NCI-H1105 (cell line): ENCODE results near the gene DOK7.

Experiments
- DNase-seq: peaks from one replicate; lab custom pipeline; 2025; lab: John Stamatoyannopoulos, UW

Gene DOK7

GRCh38 chr4:3463556-3464348 lies 646 bp downstream of the DOK7 start:
- no peak for DNase-seq

- DNase-seq: no peak
Observed at GRCh38 chr4:3464349-3464905, 1.3 kb downstream of the DOK7 start.

- no peak for DNase-seq
Observed at GRCh38 chr4:3464911-3465697, 2.0 kb downstream of the DOK7 start.

GRCh38 chr4:3465698-3466671 lies 2.9 kb downstream of the DOK7 start:
- no peak for DNase-seq

- no peak for DNase-seq
Observed at GRCh38 chr4:3466691-3467600, 3.8 kb downstream of the DOK7 start.

DNA sequence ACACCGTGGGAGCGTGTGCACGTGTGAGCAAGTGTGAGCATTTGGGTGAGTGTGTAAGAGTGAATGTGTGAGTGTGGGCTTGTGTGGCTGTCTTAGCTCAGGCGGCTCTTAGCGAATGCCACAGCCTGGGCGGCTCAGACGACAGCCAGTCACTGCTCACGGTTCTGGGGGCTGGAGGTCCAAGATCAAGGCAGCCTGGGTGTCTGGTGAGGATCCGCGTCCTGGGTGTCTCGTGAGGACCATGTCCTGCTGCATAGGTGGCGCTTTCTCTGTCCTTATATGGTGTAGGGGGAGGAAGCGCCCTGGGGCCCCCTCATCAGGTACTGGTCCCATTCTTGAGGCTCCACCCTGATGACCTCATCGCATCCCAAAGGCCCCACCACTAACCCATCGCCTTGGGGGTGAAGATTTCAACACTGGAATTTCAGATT lies 4.5 kb downstream of the DOK7 start:
- no peak for DNase-seq

DNA sequence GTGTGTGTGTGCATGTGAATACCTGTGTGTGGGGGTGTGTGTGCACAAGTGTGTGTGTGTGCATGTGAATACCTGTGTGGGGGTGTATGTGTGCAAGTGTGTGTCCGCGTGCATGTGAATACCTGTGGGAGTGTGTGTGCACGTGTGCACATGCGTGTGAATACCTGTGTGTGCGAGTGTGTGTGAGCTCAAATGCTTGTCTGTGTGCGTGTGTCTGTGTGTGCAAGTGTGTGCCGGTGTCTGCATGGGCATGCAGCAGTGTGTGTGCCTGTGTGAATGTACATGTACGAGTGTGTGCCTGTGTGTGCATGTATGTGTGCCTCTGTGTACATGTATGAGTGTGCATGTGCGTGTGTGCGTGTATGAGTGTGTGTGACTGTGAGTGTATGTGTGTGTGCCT lies 5.0 kb downstream of the DOK7 start:
- no peak for DNase-seq

DNA sequence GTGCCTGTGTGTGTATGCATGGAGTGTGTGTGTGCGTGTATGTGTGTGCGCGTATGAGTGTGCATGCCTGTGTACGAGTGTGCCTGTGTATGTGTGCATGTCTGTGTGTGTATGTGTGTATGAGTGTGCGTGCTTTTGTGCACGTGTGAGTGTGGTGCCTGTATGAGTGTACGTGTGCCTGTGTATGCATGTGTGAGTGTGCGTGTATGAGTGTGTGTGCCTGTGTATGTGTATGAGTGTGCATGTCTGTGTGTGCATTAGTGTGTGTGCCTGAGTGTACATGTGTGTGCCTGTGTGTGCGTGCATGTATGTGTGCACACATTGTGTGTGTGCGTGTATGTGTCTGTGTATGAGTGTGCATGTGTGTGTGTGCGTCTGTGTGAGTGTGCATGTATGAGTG lies 5.7 kb downstream of the DOK7 start:
- no peak for DNase-seq

GRCh38 chr4:3469386-3470243 lies 6.5 kb downstream of the DOK7 start:
- DNase-seq: no peak

DNA sequence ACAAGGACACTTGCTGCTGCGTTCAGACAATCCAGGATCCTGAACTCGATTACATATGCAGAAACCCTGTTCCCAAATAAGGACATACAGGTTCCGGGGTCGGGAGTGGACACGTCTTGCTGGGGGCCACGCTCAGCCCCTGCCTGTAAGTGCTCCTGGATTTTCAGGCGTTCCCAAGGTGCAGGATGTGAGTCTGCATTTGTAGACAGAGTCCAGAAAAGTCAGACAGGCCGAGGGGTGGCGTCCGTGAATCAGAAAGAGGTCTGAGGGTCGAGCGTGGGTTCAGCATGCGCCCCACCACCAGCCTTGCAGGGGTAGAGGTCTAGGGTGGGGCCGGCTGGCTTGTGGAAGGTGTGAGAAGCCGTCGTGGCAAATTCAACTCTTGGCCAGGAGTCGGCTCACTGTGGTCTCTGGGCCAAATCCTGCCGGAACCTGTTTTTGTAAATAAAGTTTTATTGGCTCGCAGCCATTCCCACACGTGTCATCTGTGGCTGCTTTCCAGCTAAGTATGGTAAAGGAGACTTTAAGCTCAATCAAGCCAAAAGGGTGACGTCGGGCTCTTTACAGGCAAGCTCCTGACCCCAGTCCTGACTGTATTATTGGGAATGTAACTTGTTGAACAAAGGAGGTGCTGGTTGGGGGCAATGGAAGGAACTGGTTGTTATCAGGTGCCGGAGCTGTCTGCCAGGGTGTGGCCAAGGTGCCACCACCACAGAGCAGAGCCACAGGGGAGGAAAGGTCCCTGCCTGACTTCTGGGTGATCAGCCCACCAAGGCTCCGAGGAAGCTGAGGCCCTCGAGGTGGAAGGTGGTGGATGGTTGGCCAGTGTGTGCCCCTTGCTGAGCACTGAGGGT lies 7.4 kb downstream of the DOK7 start:
- no peak for DNase-seq

- no peak for DNase-seq
Observed at GRCh38 chr4:3471098-3471760, 8.1 kb downstream of the DOK7 start.

- DNase-seq: no peak
Observed at GRCh38 chr4:3471886-3472285, 8.8 kb downstream of the DOK7 start.

GRCh38 chr4:3472411-3473141 lies 9.5 kb downstream of the DOK7 start:
- no peak for DNase-seq

- DNase-seq: no peak
Observed at GRCh38 chr4:3473181-3473950, 10.3 kb downstream of the DOK7 start.

GRCh38 chr4:3473996-3474765 lies 11.1 kb downstream of the DOK7 start:
- no peak for DNase-seq
